ENCODE measurements around the gene SYTL3.

DNA sequence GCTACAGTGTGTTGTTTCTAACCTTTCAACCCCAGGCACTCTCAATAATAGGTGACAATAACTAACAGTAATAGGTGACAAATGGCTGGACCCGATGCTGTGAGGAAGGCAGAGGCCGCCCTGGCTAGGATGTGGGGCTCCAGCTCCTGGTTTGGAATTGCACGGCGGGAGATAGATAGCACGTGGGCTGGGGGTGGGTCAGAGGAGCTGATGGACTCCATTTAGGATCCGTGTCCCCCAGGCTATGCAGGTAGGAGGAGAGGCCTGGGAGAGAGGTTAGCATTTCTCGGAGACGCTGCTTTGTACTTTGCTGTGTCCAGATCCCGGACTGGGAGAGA lies 107.9 kb downstream of the SYTL3 start:
- TF ChIP-seq, protein P1, sequence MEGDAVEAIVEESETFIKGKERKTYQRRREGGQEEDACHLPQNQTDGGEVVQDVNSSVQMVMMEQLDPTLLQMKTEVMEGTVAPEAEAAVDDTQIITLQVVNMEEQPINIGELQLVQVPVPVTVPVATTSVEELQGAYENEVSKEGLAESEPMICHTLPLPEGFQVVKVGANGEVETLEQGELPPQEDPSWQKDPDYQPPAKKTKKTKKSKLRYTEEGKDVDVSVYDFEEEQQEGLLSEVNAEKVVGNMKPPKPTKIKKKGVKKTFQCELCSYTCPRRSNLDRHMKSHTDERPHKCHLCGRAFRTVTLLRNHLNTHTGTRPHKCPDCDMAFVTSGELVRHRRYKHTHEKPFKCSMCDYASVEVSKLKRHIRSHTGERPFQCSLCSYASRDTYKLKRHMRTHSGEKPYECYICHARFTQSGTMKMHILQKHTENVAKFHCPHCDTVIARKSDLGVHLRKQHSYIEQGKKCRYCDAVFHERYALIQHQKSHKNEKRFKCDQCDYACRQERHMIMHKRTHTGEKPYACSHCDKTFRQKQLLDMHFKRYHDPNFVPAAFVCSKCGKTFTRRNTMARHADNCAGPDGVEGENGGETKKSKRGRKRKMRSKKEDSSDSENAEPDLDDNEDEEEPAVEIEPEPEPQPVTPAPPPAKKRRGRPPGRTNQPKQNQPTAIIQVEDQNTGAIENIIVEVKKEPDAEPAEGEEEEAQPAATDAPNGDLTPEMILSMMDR (IDR thresholded peaks at IDR 0.05) = no peak
- TF ChIP-seq POLR2A (IDR thresholded peaks at IDR 0.05) = no peak

Measured in lower leg skin (tissue), 3 donors.